Measurements from ENCODE around the gene SCG5. TPM values are rescaled to one million over a fixed set of nuclear protein-coding genes. Genes with fewer than 3 reads are reported as not detected.

SCG5 gene
- total and polyA plus RNA-seq, 8 donors, result 13.6 to 879 (median 72.3) TPM

GRCh38 chr15:32670623-32671022 is 29.1 kb downstream of the SCG5 start:
- H3K4me1 ChIP-seq, result no peaks in the 10 kb centered on the region
- ATAC-seq (no peak), FAIRE-seq (no peak), DNase-seq (no peak)
- no peaks in the 10 kb centered on the region for H3K9me3 ChIP-seq
- no peaks in the 10 kb centered on the region for H3K36me3 ChIP-seq
- WGBS, 2 donors, result 71 to 81% methylated on average over 3 of the region's 3 CpGs
- no peaks in the 10 kb centered on the region for H3K27me3 ChIP-seq
- no peak overlapping the region for H3K4me3 ChIP-seq
- intact Hi-C loops (cut with DNase I), result no loop called here
- no peak overlapping the region for H3K27ac ChIP-seq
- no peak for TF ChIP-seq CTCF (IDR thresholded peaks at IDR 0.05)

- no peak for DNase-seq
- FAIRE-seq, result no peak
- Histone ChIP-seq H3K36me3 (no peaks in the 10 kb centered on the region), H3K27me3 (no peaks in the 10 kb centered on the region), H3K9me3 (no peaks in the 10 kb centered on the region), H3K27ac (no peak overlapping the region), H3K4me1 (no peaks in the 10 kb centered on the region), H3K4me3 (no peak overlapping the region)
- 95 to 97% methylated on average over 28 to 29 of the region's 29 CpGs for WGBS, 2 donors
- no peak for ATAC-seq
- intact Hi-C loops (cut with DNase I), result no loop called here
- TF ChIP-seq CTCF (IDR thresholded peaks at IDR 0.05), result no peak
Observed at GRCh38 chr15:32671339-32672325, 30.1 kb downstream of the SCG5 start.

GRCh38 chr15:32674681-32675080 is 33.2 kb downstream of the SCG5 start:
- Histone ChIP-seq H3K27me3 (no peaks in the 10 kb centered on the region), H3K9me3 (no peaks in the 10 kb centered on the region), H3K36me3 (no peaks in the 10 kb centered on the region), H3K4me3 (no peak overlapping the region), H3K4me1 (peaks cover 3 to 9% (median 7%) of the 10 kb centered on the region in 3 donors), H3K27ac (no peak overlapping the region)
- no peak for FAIRE-seq
- 97% methylated on average over 2 of the region's 2 CpGs for WGBS, 2 donors
- ATAC-seq, result no peak
- intact Hi-C loops (cut with DNase I), result no loop called here
- no peak for DNase-seq
- no peak for TF ChIP-seq CTCF (IDR thresholded peaks at IDR 0.05)

GRCh38 chr15:32675466-32675865 is 34.0 kb downstream of the SCG5 start:
- TF ChIP-seq CTCF (IDR thresholded peaks at IDR 0.05), result no peak
- 68 to 73% methylated on average over 6 of the region's 6 CpGs for WGBS, 2 donors
- no peak overlapping the region for H3K4me3 ChIP-seq
- DNase-seq (no peak), FAIRE-seq (no peak), ATAC-seq (peak in 1 of 4 donors; percentile 26)
- no peaks in the 10 kb centered on the region for H3K9me3 ChIP-seq
- H3K27ac ChIP-seq, result no peak overlapping the region
- peaks cover 3 to 9% (median 7%) of the 10 kb centered on the region in 3 donors for H3K4me1 ChIP-seq
- intact Hi-C loops (cut with DNase I), result no loop called here
- no peaks in the 10 kb centered on the region for H3K36me3 ChIP-seq
- H3K27me3 ChIP-seq, result no peaks in the 10 kb centered on the region

- DNase-seq (no peak), FAIRE-seq (no peak), ATAC-seq (peak in 1 of 4 donors; percentile 42)
- WGBS, 2 donors, result 57 to 58% methylated on average over 2 of the region's 2 CpGs
- TF ChIP-seq CTCF (IDR thresholded peaks at IDR 0.05), result no peak
- Histone ChIP-seq H3K4me3 (no peak overlapping the region), H3K36me3 (no peaks in the 10 kb centered on the region), H3K27me3 (no peaks in the 10 kb centered on the region), H3K9me3 (no peaks in the 10 kb centered on the region), H3K27ac (no peak overlapping the region), H3K4me1 (peaks cover 3 to 9% (median 7%) of the 10 kb centered on the region in 3 donors)
- intact Hi-C loops (cut with DNase I), result no loop called here
Observed at GRCh38 chr15:32676169-32676568, 34.7 kb downstream of the SCG5 start.

Data from pancreas (tissue), 10 donors.